ENCODE measurements around the gene C16orf96.
A peak's percentile ranks its signal among the peaks of the same experiment; 100 is the strongest.

The C16orf96 gene

GRCh38 chr16:4623593-4623992 is 67.5 kb downstream of the C16orf96 start:
- no peak for DNase-seq

GRCh38 chr16:4624015-4624826 is 68.1 kb downstream of the C16orf96 start, which contains the start of gene MGRN1:
MGRN1 (plus strand) TSS chr16:4624826; CDS start chr16:4624961, 135 bp downstream.
- peak; percentile 76 to 82 for DNase-seq

GRCh38 chr16:4624827-4625559 is 68.9 kb downstream of the C16orf96 start:
- no peak for DNase-seq

DNA sequence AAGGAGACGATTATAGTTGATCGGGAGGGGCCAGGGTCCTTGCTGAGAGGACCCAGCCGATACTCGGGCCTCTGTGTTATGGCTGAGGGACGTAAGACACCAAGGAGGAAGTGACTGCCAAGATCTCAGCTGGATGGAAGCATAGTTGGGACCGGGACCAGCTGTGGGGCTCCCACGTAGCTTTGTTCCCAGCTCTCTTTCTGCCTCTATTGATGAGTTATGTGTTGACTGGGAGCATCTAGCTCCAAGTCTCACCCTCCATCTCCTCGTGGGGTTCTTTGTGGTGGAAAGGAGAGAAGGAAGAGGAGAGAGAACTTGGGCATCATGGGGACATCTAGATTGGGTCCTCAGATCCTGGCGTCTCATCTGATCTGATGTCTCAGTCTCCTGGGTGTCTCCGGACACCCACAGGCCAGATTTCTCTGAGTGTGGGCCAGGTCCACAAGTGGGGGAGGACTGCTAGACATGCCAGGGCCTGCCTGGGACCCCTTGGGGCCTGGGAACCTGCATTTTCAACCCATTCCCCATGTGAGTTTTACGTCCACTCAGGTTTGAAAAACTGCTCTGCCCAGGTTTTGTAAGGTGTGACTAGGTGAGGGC is 69.5 kb downstream of the C16orf96 start:
- no peak for DNase-seq

GRCh38 chr16:4626396-4626795 is 70.3 kb downstream of the C16orf96 start:
- no peak for DNase-seq

- DNase-seq: no peak
Observed at GRCh38 chr16:4628283-4628682, 72.1 kb downstream of the C16orf96 start.

DNA sequence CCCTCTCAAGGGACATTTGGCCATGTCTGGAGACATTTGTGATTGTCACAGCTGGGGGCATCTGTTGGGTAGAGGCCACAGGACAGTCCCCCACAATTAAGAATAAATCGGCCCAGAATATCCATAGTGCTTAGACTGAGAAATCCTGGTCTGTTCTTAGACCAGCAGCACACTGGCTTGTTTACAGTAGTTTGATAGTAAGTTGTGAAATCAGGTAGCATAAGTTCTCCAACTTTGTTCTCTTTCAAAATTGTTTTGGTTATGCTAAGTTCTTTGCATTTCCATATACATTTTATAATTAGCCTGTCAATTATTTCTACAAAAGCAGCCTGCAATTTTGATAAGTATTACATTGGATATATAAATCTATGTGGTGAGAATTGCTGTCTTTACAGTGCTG is 75.3 kb downstream of the C16orf96 start:
- DNase-seq: no peak

GRCh38 chr16:4633910-4634635 is 77.9 kb downstream of the C16orf96 start:
- DNase-seq: no peak

- DNase-seq: no peak
Observed at GRCh38 chr16:4634768-4635167, 78.6 kb downstream of the C16orf96 start.

DNA sequence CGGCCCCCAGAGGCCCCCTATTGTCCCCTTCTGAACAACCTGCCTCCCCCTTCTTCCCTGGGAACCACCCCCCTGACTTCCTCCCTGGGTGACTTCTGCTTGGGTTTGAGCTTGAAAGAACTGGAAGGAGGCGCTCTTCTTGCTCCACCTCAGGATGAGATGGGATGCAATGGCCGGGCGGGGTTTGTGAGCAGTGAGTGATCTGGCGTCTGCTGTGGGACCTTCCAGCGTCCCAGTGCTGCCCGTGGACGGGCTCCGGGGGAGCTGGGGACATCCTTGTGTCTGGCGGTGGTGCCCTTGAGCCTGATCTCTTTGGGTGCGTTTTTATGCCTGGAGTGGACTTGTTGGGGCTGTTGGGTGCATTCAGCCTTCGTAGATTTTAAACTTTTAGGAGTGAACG is 80.1 kb downstream of the C16orf96 start:
- no peak for DNase-seq

- DNase-seq: no peak
Observed at GRCh38 chr16:4637501-4638166, 81.5 kb downstream of the C16orf96 start.

DNA sequence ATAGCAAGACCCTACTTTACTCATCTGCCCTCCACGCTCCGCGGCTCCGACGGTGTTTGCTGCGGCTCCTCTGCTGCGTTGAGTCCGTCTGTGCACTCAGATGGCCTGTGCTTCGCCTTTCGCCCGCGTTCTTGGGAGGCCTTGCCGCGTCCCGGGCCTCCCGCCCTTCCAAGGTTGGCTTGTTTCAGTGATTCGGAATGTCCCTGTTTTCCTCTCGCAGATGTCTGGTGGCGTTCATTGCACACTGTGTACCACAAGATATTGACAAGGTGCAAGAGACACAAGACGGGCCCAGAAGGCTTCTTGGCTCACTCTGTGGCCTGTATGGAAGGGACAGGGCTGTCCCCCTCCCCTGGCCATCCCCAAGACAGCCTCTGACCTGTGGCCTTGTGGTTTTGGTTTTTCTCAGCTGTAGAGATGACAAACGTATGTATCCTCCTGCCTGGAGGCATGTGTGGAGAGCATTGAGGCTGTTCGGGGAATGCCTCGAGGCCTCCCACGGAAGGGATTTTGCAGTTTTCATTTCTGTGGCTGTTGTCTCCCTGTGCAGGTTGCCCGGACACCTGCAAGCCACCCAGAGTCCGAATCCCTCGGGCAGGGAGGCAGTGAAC is 83.9 kb downstream of the C16orf96 start:
- no peak for DNase-seq

DNA sequence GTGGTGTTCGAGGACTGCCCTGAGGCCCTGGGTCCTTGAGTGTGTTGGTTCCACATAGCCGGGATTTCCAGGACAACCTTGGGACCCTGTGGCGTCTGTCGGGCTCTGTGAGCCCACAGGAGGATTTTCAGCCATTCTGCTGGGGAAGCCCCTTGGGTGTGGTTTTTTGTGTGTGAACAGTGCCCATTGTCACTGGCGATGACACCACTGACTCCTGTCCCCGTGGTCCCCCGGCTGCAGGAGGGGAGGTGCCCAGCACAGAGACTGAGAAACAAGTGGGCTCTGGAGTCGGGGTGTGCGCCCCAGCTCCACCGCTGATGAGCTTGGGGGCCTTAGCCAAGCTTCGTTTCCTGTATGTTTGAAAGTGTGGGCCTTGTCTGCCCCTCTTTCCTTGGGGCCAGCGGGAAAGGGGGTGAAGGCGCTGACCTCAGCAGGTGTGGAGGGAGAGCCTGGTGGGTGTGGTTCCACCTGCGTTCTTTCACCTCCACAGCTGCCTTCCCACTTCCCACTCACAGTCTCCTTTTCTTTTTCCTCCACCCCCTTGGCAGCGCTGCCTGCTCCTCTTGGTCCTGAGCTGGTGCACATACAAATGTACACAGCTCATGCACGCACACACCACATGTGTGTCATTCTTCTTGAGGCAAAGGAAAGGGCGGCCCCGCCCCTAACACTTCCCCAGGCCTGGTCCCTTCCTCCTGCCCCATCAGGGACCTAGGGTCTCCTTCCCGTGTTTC is 84.6 kb downstream of the C16orf96 start:
- no peak for DNase-seq

DNA sequence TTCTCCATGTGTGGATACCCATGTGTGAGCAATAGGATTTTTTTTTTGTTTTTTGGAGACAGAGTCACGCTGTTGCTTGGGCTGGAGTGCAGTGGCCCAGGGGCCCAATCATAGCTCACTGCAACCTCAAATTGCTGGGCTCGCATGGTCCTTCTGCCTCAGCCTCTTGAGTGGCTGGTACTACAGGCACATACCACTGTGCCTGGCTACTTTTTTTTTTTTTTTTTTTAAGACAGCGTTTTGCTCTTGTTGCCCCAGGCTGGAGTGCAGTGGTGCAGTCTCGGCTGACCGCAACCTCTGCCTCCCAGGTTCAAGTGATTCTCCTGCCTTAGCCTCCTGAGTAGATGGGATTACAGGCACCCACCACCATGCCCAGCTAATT is 85.2 kb downstream of the C16orf96 start:
- DNase-seq: no peak

DNA sequence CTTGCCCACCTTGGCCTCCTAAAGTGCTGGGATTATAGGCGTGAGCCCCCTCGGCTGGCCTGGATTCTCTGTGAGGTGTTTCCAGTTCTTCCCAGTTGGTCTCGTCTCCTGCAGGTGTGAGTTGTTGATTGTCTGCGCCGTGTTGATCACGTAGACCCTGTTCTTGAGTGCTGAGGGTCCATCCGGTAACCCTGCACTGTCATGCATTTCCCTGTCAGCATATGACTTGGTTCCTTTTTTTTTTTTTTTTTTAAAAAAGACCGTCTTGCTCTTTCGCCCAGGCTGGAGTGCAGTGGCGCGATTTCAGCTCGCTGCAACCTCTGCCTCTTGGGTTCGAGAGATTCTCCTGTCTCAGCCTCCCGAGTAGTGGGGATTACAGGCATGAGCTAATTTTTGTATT is 85.8 kb downstream of the C16orf96 start:
- DNase-seq: no peak

DNA sequence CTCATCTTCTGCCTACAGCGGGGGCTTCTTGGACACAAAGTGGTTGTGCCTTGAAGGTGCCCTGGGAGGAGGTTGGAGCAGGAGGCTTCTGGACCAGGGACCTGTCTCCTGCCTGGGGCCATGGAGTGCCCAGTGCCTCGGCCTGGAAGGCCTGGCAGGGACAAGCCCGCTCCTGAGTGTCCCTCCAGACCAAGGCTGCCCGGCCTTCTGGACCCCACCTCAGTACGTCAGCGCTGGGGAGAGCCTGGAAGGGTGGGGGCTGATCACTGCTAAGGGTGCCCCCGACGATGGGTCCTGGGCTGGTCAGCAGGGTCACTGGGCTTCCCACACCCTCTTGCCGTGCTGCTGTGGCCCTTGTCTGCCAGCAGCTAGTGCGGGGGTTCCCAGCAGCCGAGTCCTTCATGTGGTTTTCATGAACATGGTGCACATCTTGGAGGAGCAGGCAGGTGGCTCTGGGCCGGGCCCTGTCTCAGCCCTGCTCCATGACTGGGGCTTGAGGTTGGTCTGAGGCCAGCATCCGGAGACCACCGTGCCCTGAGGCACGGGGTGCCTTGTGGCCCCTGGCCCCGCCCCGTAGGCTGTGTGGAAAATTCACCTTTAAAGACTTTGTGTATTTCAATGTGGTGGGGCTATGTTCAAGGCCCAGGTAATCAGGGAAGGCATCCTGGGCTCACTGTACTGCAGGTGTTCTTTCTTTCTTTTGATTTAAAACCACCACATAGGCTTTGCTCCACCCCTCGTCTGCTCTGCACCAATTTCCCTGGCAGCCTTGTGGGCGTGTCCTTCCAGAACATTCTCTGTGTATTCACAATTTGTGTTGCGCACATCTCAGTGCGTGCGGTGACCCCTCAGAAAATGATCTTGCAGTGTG is 90.9 kb downstream of the C16orf96 start:
- DNase-seq: no peak

GRCh38 chr16:4647644-4647980 is 91.5 kb downstream of the C16orf96 start:
- no peak for DNase-seq

- DNase-seq: no peak
Observed at GRCh38 chr16:4648917-4649316, 92.8 kb downstream of the C16orf96 start.

DNA sequence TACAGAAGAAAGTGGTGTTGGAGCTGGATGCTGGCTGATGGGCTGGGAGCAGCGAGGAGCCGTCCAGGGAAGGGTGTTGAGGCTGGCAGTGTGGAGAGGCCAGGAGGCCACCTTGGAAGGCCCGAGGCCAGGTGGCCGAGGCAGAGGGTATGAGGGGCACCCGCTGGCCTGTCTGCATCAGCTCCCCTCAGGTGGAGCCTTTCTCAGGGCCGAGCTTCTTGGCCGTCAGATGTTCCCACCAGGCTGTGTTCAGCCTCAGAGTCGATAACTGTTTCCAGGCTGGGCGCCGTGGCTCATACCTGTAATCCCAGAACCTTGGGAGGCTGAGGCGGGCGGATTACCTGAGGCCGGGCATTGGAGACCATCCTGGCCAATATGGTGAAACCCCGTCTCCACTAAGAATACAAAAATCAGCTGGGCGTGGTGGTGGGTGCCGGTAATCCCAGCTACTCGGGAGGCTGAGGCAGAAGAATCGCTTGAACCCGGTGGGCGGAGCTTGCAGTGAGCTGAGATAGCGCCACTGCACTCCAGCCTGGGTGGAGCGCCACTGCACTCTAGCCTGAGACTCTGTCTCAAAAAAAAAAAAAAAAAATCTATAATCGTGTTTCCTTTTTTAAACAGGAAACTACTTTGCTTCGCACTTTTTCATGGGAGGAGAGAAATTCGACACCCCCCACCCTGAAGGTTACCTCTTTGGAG is 93.8 kb downstream of the C16orf96 start:
- no peak for DNase-seq
